ENCODE measurements around the gene IFFO2. TPM values are rescaled to one million over a fixed set of nuclear protein-coding genes. Genes with fewer than 3 reads are reported as not detected.

Gene IFFO2
- total RNA-seq, 1 donor from 2014 or later: 6.8 TPM

- no peak for TF ChIP-seq CTCF (IDR thresholded peaks at IDR 0.05)
- Mint-ChIP-seq H3K9me3 (ENCODE audit: unreplicated experiment) (no peaks in the 10 kb centered on the region), H3K4me1 (ENCODE audit: unreplicated experiment) (peaks cover 57% of the 10 kb centered on the region), H3K27me3 (ENCODE audit: unreplicated experiment) (no peaks in the 10 kb centered on the region), H3K27ac (ENCODE audit: unreplicated experiment) (peak overlapping the region; percentile 71), H3K4me3 (ENCODE audit: unreplicated experiment) (no peak overlapping the region), H3K36me3 (ENCODE audit: unreplicated experiment) (no peaks in the 10 kb centered on the region)
- no peak for DNase-seq (ENCODE audit: extremely low spot score, unreplicated experiment)
Observed at GRCh38 chr1:18924221-18924691, 32.2 kb downstream of the IFFO2 start.

GRCh38 chr1:18923756-18924211 lies 32.7 kb downstream of the IFFO2 start:
- H3K27me3 Mint-ChIP-seq (ENCODE audit: unreplicated experiment): no peaks in the 10 kb centered on the region
- H3K9me3 Mint-ChIP-seq (ENCODE audit: unreplicated experiment): no peaks in the 10 kb centered on the region
- no peak overlapping the region for H3K4me3 Mint-ChIP-seq (ENCODE audit: unreplicated experiment)
- no peak for TF ChIP-seq CTCF (IDR thresholded peaks at IDR 0.05)
- H3K4me1 Mint-ChIP-seq (ENCODE audit: unreplicated experiment): peaks cover 57% of the 10 kb centered on the region
- H3K27ac Mint-ChIP-seq (ENCODE audit: unreplicated experiment): no peak overlapping the region
- H3K36me3 Mint-ChIP-seq (ENCODE audit: unreplicated experiment): no peaks in the 10 kb centered on the region
- DNase-seq (ENCODE audit: extremely low spot score, unreplicated experiment): no peak

GRCh38 chr1:18922848-18923755 lies 33.4 kb downstream of the IFFO2 start:
- no peaks in the 10 kb centered on the region for H3K27me3 Mint-ChIP-seq (ENCODE audit: unreplicated experiment)
- DNase-seq (ENCODE audit: extremely low spot score, unreplicated experiment): no peak
- H3K4me3 Mint-ChIP-seq (ENCODE audit: unreplicated experiment): no peak overlapping the region
- H3K9me3 Mint-ChIP-seq (ENCODE audit: unreplicated experiment): no peaks in the 10 kb centered on the region
- H3K4me1 Mint-ChIP-seq (ENCODE audit: unreplicated experiment): peaks cover 55% of the 10 kb centered on the region
- H3K36me3 Mint-ChIP-seq (ENCODE audit: unreplicated experiment): no peaks in the 10 kb centered on the region
- H3K27ac Mint-ChIP-seq (ENCODE audit: unreplicated experiment): peak overlapping the region; percentile 90
- no peak for TF ChIP-seq CTCF (IDR thresholded peaks at IDR 0.05)

GRCh38 chr1:18922319-18922726 lies 34.2 kb downstream of the IFFO2 start:
- no peak for TF ChIP-seq CTCF (IDR thresholded peaks at IDR 0.05)
- Mint-ChIP-seq H3K9me3 (ENCODE audit: unreplicated experiment) (no peaks in the 10 kb centered on the region), H3K27me3 (ENCODE audit: unreplicated experiment) (no peaks in the 10 kb centered on the region), H3K4me1 (ENCODE audit: unreplicated experiment) (peaks cover 47% of the 10 kb centered on the region), H3K27ac (ENCODE audit: unreplicated experiment) (peak overlapping the region; percentile 90), H3K4me3 (ENCODE audit: unreplicated experiment) (no peak overlapping the region), H3K36me3 (ENCODE audit: unreplicated experiment) (no peaks in the 10 kb centered on the region)
- no peak for DNase-seq (ENCODE audit: extremely low spot score, unreplicated experiment)

- peaks cover 42% of the 10 kb centered on the region for H3K4me1 Mint-ChIP-seq (ENCODE audit: unreplicated experiment)
- H3K4me3 Mint-ChIP-seq (ENCODE audit: unreplicated experiment): no peak overlapping the region
- peak overlapping the region; percentile 90 for H3K27ac Mint-ChIP-seq (ENCODE audit: unreplicated experiment)
- peak; percentile 22 for TF ChIP-seq CTCF (IDR thresholded peaks at IDR 0.05)
- no peaks in the 10 kb centered on the region for H3K27me3 Mint-ChIP-seq (ENCODE audit: unreplicated experiment)
- peaks cover 3% of the 10 kb centered on the region for H3K36me3 Mint-ChIP-seq (ENCODE audit: unreplicated experiment)
- no peak for DNase-seq (ENCODE audit: extremely low spot score, unreplicated experiment)
- H3K9me3 Mint-ChIP-seq (ENCODE audit: unreplicated experiment): no peaks in the 10 kb centered on the region
Observed at GRCh38 chr1:18921516-18922251, 34.8 kb downstream of the IFFO2 start.
